ENCODE measurements around the gene DCP2.

DCP2 gene

DNA sequence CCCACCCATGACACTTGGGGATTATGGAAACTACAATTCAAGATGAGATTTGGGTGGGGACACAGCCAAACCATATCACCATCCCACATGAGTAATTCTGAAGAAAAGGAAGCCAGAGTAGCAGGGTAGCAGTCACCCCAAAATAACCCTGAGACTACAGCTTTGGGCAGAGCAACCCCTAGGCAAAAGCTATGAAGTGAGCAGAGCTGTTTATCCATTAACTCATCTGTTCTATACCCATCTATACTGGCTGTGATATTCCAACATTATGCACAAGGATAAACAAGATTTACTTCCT lies 42.3 kb upstream of the DCP2 start:
- TF ChIP-seq CTCF (conservative IDR thresholded peaks at IDR 0.05; ENCODE audit: low read depth, low read length): no peak
- no peak overlapping the region for H3K4me3 ChIP-seq (ENCODE audit: low read depth, low read length)
- no peak for DNase-seq (ENCODE audit: low read depth)

- TF ChIP-seq CTCF (conservative IDR thresholded peaks at IDR 0.05; ENCODE audit: low read depth, low read length): no peak
- no peak overlapping the region for H3K4me3 ChIP-seq (ENCODE audit: low read depth, low read length)
- no peak for DNase-seq (ENCODE audit: low read depth)
These were observed 40.9 kb upstream of the DCP2 start for GRCh38 chr5:112935675-112936074.

GRCh38 chr5:112938286-112938685 lies 38.3 kb upstream of the DCP2 start:
- DNase-seq (ENCODE audit: low read depth): no peak
- TF ChIP-seq CTCF (conservative IDR thresholded peaks at IDR 0.05; ENCODE audit: low read depth, low read length): no peak
- no peak overlapping the region for H3K4me3 ChIP-seq (ENCODE audit: low read depth, low read length)

- DNase-seq (ENCODE audit: low read depth): no peak
- no peak for TF ChIP-seq CTCF (conservative IDR thresholded peaks at IDR 0.05; ENCODE audit: low read depth, low read length)
- H3K4me3 ChIP-seq (ENCODE audit: low read depth, low read length): no peak overlapping the region
These were observed 35.9 kb upstream of the DCP2 start for GRCh38 chr5:112940670-112941069.

- DNase-seq (ENCODE audit: low read depth): no peak
- no peak for TF ChIP-seq CTCF (conservative IDR thresholded peaks at IDR 0.05; ENCODE audit: low read depth, low read length)
These were observed 28.1 kb upstream of the DCP2 start for GRCh38 chr5:112948458-112948857.

DNA sequence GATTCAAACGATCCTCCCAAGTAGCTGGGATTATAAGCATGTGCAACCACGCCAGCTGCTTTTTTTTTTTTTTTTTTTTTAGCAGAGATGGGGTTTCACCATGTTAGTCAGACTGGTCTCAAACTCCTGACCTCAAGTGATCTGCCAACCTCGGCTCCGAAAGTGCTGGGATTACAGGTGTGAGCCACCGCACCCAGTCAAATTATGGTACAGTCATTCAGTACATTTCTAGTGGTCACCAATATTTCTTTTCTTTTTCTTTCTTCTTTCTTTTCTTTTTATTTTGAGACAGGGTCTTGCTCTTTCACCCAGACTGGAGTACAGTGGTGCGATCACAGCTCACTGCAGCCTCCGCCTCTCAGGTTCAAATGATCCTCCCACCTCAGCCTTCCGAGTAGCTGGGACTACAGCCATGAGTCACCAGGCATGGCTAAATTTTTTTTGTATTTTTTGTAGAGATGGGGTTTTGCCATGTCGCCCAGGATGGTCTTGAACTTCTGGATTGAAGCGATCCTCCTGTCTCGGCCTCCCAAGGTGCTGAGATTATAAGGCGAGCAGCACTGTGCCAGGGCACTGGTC lies 25.4 kb upstream of the DCP2 start:
- no peak for TF ChIP-seq CTCF (conservative IDR thresholded peaks at IDR 0.05; ENCODE audit: low read depth, low read length)
- H3K4me3 ChIP-seq (ENCODE audit: low read depth, low read length): no peak overlapping the region
- no peak for DNase-seq (ENCODE audit: low read depth)

More at GRCh38 chr5:112948458-112948857, 28.1 kb upstream of the DCP2 start:
- no peak overlapping the region for H3K4me3 ChIP-seq (ENCODE audit: low read depth, low read length)

DNA sequence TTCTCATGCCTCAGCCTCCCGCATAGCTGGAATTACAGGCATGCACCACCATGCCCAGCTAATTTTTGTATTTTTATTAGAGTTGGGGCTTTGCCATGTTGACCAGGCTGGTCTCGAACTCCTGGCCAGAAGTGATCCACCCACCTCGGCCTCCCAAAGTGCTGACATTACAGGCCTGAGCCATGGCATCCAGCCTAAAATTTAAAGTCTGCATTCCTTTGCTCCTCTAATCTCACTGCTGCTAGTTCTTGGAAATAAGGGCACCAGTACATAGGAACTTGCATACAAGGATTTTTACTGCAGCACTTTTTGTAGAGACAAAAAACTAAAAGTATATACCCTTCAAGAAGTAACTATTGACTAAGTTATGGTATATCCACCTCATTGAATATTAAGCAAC lies 20.0 kb upstream of the DCP2 start:
- no peak overlapping the region for H3K4me3 ChIP-seq (ENCODE audit: low read depth, low read length)
- TF ChIP-seq CTCF (conservative IDR thresholded peaks at IDR 0.05; ENCODE audit: low read depth, low read length): no peak
- no peak for DNase-seq (ENCODE audit: low read depth)

Measured in choroid plexus epithelial cell (primary cell).